Measurements from ENCODE around the gene INSM1.

GRCh38 chr20:20329564-20329963 lies 38.3 kb upstream of the INSM1 start:
- TF ChIP-seq CTCF (IDR thresholded peaks at IDR 0.05), result no peak
- TF ChIP-seq ZMAT4 (CRISPR knock-in tag; IDR thresholded peaks at IDR 0.05), result no peak
- no peak for TF ChIP-seq USF1 (CRISPR knock-in tag; IDR thresholded peaks at IDR 0.05)
- TF ChIP-seq TCF7 (CRISPR knock-in tag; IDR thresholded peaks at IDR 0.05; ENCODE audit: low read depth), result no peak
- TF ChIP-seq ATF3 (CRISPR knock-in tag; conservative IDR thresholded peaks at IDR 0.05), result no peak
- no peak for TF ChIP-seq CDX4 (CRISPR knock-in tag; IDR thresholded peaks at IDR 0.05; ENCODE audit: borderline replicate concordance)
- TF ChIP-seq ZNF281 (CRISPR knock-in tag; IDR thresholded peaks at IDR 0.05), result no peak
- TF ChIP-seq ZNF263 (CRISPR knock-in tag; IDR thresholded peaks at IDR 0.05; ENCODE audit: low read depth), result no peak
- no peak for TF ChIP-seq ATF1 (CRISPR knock-in tag; IDR thresholded peaks at IDR 0.05)
- no peak for TF ChIP-seq FOXP1 (CRISPR knock-in tag; IDR thresholded peaks at IDR 0.05; ENCODE audit: borderline replicate concordance)
- no peak for TF ChIP-seq ESRRA (CRISPR knock-in tag; IDR thresholded peaks at IDR 0.05; ENCODE audit: borderline replicate concordance)

All from WTC11 (cell line).